Measurements from ENCODE around the gene H2AZ2. TPM values are rescaled to one million over a fixed set of nuclear protein-coding genes. Genes with fewer than 3 reads are reported as not detected.
"Not testable (repeated sequence)": the region's sequence is repeated elsewhere in the genome, so short reads cannot be mapped to it uniquely, and the experiment has no call there.

Gene H2AZ2
- total RNA-seq, 1 experiment from 2014 or later: 524 TPM

GRCh38 chr7:44870780-44871179, 22.9 kb upstream of the H2AZ2 start:
- DNase-seq (ENCODE audit: low read depth): not testable (repeated sequence)

- DNase-seq (ENCODE audit: low read depth): not testable (repeated sequence)
Measured at GRCh38 chr7:44870336-44870735, 22.4 kb upstream of the H2AZ2 start.

- DNase-seq (ENCODE audit: low read depth): peak; percentile 89
Measured at GRCh38 chr7:44867073-44867995, 19.4 kb upstream of the H2AZ2 start.

GRCh38 chr7:44861949-44862348, 14.1 kb upstream of the H2AZ2 start:
- peak; percentile 55 for DNase-seq (ENCODE audit: low read depth)

GRCh38 chr7:44858161-44858560, 10.3 kb upstream of the H2AZ2 start:
- DNase-seq (ENCODE audit: low read depth): no peak

GRCh38 chr7:44854644-44855364, 6.9 kb upstream of the H2AZ2 start:
- no peak for DNase-seq (ENCODE audit: low read depth)

GRCh38 chr7:44853391-44853790, 5.5 kb upstream of the H2AZ2 start:
- peak; percentile 44 for DNase-seq (ENCODE audit: low read depth)

GRCh38 chr7:44852590-44852989, 4.7 kb upstream of the H2AZ2 start:
- no peak for DNase-seq (ENCODE audit: low read depth)

GRCh38 chr7:44849885-44850544, 2.1 kb upstream of the H2AZ2 start:
- DNase-seq (ENCODE audit: low read depth): peak; percentile 51

GRCh38 chr7:44849259-44849884, 1.5 kb upstream of the H2AZ2 start:
- no peak for DNase-seq (ENCODE audit: low read depth)

GRCh38 chr7:44847509-44847919, 373 bp downstream of the H2AZ2 start:
- peak; percentile 86 for DNase-seq (ENCODE audit: low read depth)

GRCh38 chr7:44846816-44847508, 925 bp downstream of the H2AZ2 start:
- DNase-seq (ENCODE audit: low read depth): peak; percentile 10

GRCh38 chr7:44846390-44846789, 1.5 kb downstream of the H2AZ2 start:
- not testable (repeated sequence) for DNase-seq (ENCODE audit: low read depth)

- DNase-seq (ENCODE audit: low read depth): no peak
Measured at GRCh38 chr7:44845451-44845850, 2.4 kb downstream of the H2AZ2 start.

GRCh38 chr7:44843440-44843839, 4.4 kb downstream of the H2AZ2 start:
- DNase-seq (ENCODE audit: low read depth): not testable (repeated sequence)

GRCh38 chr7:44842675-44843074, 5.2 kb downstream of the H2AZ2 start:
- not testable (repeated sequence) for DNase-seq (ENCODE audit: low read depth)

- no peak for DNase-seq (ENCODE audit: low read depth)
Measured at GRCh38 chr7:44838751-44839150, 9.1 kb downstream of the H2AZ2 start.

- DNase-seq (ENCODE audit: low read depth): no peak
Measured at GRCh38 chr7:44827567-44827966, 20.3 kb downstream of the H2AZ2 start.

GRCh38 chr7:44824894-44825526, 22.9 kb downstream of the H2AZ2 start:
- DNase-seq (ENCODE audit: low read depth): peak; percentile 44

GRCh38 chr7:44823255-44823781, 24.6 kb downstream of the H2AZ2 start:
- DNase-seq (ENCODE audit: low read depth): no peak
